K562 (cell line): ENCODE measurements around the gene GALE. TPM values are rescaled to one million over a fixed set of nuclear protein-coding genes. Genes with fewer than 3 reads are reported as not detected.

Experiments used
- CHD4 ChIP-seq: fragments of 200-600 bp; sonication (generic); IDR thresholded peaks from 3 replicates; pipeline ENCODE4 v1.6.1; 2012; ENCODE audit warnings: low read depth, mild to moderate bottlenecking, mixed read lengths, low read length, inconsistent platforms; ENCODE audit not compliant: insufficient read depth, insufficient replicate concordance, poor library complexity, severe bottlenecking
- FOSL1 ChIP-seq: fragments of 200-800 bp; sonication (Bioruptor generic); conservative IDR thresholded peaks from 2 replicates; pipeline ENCODE4 v1.6.1; 2016; ENCODE audit warnings: missing genetic modification characterization, missing compliant biosample characterization
- MAFK ChIP-seq: IDR thresholded peaks from 2 replicates; pipeline ENCODE4 v1.6.1; 2011; ENCODE audit warnings: low read length, improper control_type of control experiment
- TAF9B ChIP-seq: fragments of 450-650 bp; IDR thresholded peaks from 2 replicates; pipeline ENCODE4 v1.6.1; 2018; ENCODE audit warnings: mild to moderate bottlenecking; ENCODE audit not compliant: partially characterized antibody
- ZNF217 ChIP-seq: sonication (generic); formaldehyde crosslinking; IDR thresholded peaks from 2 replicates; pipeline ENCODE4 v1.8.0; 2022; ENCODE audit warnings: mild to moderate bottlenecking, missing genetic modification reagents
- ZNF316 ChIP-seq: fragments of 450-650 bp; IDR thresholded peaks from 2 replicates; pipeline ENCODE4 v1.6.1; 2016
- polyA plus RNA-seq, 8 experiments: library from polyadenylated mRNA; depleted of rRNA in 4 of 8; stranded (reverse) in 5 of 8; unstranded in 3 of 8; fragments of >200 nt; fragmentation: Nextera tagmentation in 2 of 8; fragmentation: Illumina TruSeq in 1 of 8; extraction: Ambion mirVana in 2 of 8; extraction: Trizol in 1 of 8; gene quantifications; 2 replicates each; pipeline versions ENCODE4 v1.2.1 to v1.2.3, GENCODE V29; 2011 to 2014; ENCODE audit warnings: inconsistent platforms in 1 of 8, missing spikeins in 1 of 8
- total RNA-seq, 7 experiments: library from RNA; depleted of rRNA in 6 of 7; stranded (reverse); fragments of >200 nt in 6 of 7; fragmentation: Illumina TruSeq in 2 of 7; extraction: Trizol in 2 of 7; gene quantifications; 2 replicates each; pipeline versions ENCODE4 v1.2.1 to v1.2.3, GENCODE V29; 2011 to 2021; ENCODE audit warnings: low replicate concordance in 1 of 7
- TF ChIP-seq, protein P1 (sequence below): fragments of 250-450 bp; sonication (Bioruptor Pico); IDR thresholded peaks from 2 replicates; pipeline ENCODE4 v1.4.0; 2020; ENCODE audit warnings: mild to moderate bottlenecking, moderate library complexity
- TF ChIP-seq, protein P2 (sequence below): IDR thresholded peaks from 2 replicates; pipeline ENCODE4 v1.6.1; 2012; ENCODE audit warnings: low read depth, low read length, improper control_type of control experiment, borderline replicate concordance

The GALE gene
- total and polyA plus RNA-seq, 9 of the 15 experiments (the other 6 are each of a cell fraction or from before 2014, with no cell fraction given), result 8.4 to 139 (median 88.3) TPM

DNA sequence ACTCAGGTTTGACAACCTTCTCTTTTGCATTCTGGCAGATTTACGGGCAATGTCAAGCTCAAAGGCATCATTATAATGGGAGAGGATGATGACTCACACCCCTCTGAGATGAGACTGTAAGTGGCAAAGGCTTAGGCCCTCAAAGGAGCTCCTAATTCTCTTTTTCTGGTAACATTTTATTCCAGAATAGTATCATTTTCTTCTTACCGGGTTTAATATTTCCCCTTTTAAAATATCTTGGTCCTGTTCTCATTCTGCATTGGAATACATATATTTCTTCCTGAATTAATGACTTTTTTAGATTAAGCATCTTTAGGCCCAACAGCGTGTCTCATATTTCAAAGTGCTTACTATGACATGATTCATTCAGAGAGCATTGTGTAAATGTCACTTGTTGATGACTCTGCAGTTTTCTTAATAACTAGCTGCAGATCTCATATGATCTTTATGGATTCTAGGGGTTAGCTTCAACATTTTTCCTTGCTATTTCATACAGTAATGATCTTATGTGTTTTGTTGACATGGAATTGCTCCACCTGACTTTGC lies 20.7 kb downstream of the GALE start (continued):
- no peak for TF ChIP-seq CHD4
- peak; percentile 95 for TF ChIP-seq FOSL1
- TF ChIP-seq ZNF217 (CRISPR knock-in tag), result no peak
- TF ChIP-seq MAFK, result peak; percentile 98
- TF ChIP-seq, protein P1, sequence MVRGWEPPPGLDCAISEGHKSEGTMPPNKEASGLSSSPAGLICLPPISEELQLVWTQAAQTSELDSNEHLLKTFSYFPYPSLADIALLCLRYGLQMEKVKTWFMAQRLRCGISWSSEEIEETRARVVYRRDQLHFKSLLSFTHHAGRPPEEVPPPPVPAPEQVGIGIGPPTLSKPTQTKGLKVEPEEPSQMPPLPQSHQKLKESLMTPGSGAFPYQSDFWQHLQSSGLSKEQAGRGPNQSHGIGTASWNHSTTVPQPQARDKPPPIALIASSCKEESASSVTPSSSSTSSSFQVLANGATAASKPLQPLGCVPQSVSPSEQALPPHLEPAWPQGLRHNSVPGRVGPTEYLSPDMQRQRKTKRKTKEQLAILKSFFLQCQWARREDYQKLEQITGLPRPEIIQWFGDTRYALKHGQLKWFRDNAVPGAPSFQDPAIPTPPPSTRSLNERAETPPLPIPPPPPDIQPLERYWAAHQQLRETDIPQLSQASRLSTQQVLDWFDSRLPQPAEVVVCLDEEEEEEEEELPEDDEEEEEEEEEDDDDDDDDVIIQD (CRISPR knock-in tag), result no peak
- TF ChIP-seq TAF9B, result peak; percentile 46
- TF ChIP-seq, protein P2, sequence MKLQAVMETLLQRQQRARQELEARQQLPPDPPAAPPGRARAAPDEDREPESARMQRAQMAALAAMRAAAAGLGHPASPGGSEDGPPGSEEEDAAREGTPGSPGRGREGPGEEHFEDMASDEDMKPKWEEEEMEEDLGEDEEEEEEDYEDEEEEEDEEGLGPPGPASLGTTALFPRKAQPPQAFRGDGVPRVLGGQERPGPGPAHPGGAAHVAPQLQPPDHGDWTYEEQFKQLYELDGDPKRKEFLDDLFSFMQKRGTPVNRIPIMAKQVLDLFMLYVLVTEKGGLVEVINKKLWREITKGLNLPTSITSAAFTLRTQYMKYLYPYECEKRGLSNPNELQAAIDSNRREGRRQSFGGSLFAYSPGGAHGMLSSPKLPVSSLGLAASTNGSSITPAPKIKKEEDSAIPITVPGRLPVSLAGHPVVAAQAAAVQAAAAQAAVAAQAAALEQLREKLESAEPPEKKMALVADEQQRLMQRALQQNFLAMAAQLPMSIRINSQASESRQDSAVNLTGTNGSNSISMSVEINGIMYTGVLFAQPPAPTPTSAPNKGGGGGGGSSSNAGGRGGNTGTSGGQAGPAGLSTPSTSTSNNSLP, result peak; percentile 88
- TF ChIP-seq ZNF316, result peak; percentile 100
